Liver (tissue), 9 donors: ENCODE data around the gene NSMCE4A. TPM values are rescaled to one million over a fixed set of nuclear protein-coding genes. Genes with fewer than 3 reads are reported as not detected.
A peak's percentile ranks its signal among the peaks of the same experiment; 100 is the strongest.
"Not testable (repeated sequence)": the region's sequence is repeated elsewhere in the genome, so short reads cannot be mapped to it uniquely, and the experiment has no call there.

Experiments used
- DNase-seq: peaks from one replicate; pipeline ENCODE4 v3.0.0-alpha.2; 2017; ENCODE audit warnings: low spot score
- H3K27ac ChIP-seq, 2 donors: one replicate each; pipeline ENCODE4 v1.7.0; 2013; ENCODE audit warnings: inconsistent platforms in 2 of 2, low read length in 2 of 2, control low read depth in 1 of 2, low read depth in 1 of 2, mild to moderate bottlenecking in 1 of 2
- H3K27me3 ChIP-seq, 4 donors: one replicate each; pipeline versions ENCODE4 v1.6.1 to v1.7.0; 2013; ENCODE audit warnings: low read length in 3 of 4, inconsistent platforms in 1 of 4, mild to moderate bottlenecking in 1 of 4, moderate library complexity in 1 of 4; ENCODE audit not compliant: control insufficient read depth in 4 of 4, insufficient read depth in 4 of 4
- H3K36me3 ChIP-seq, 4 donors: one replicate each; pipeline versions ENCODE4 v1.6.1 to v1.7.0; 2013; ENCODE audit warnings: low read length in 3 of 4, mild to moderate bottlenecking in 3 of 4, low read depth in 1 of 4, moderate library complexity in 1 of 4; ENCODE audit not compliant: control insufficient read depth in 4 of 4, insufficient read depth in 3 of 4
- H3K4me1 ChIP-seq, 4 donors: one replicate each; pipeline versions ENCODE4 v1.6.1 to v1.7.0; 2013; ENCODE audit warnings: low read length in 3 of 4, mild to moderate bottlenecking in 3 of 4, moderate library complexity in 1 of 4; ENCODE audit not compliant: control insufficient read depth in 4 of 4, insufficient read depth in 4 of 4
- H3K4me3 ChIP-seq, 3 donors: one replicate each; pipeline versions ENCODE4 v1.6.1 to v1.7.0; 2013; ENCODE audit warnings: low read length in 3 of 3, control low read depth in 1 of 3, low read depth in 1 of 3, mild to moderate bottlenecking in 1 of 3
- H3K9ac ChIP-seq, 2 donors: one replicate each; pipeline ENCODE4 v1.7.0; 2013; ENCODE audit warnings: low read length in 2 of 2, mild to moderate bottlenecking in 2 of 2, moderate library complexity in 2 of 2, control low read depth in 1 of 2, low read depth in 1 of 2
- H3K9me3 ChIP-seq, 4 donors: one replicate each; pipeline versions ENCODE4 v1.6.1 to v1.7.0; 2013; ENCODE audit warnings: low read length in 3 of 4; ENCODE audit not compliant: control insufficient read depth in 4 of 4
- EGR1 ChIP-seq, 2 donors: IDR thresholded peaks; 2 replicates each; pipeline ENCODE4 v1.6.1; 2016 to 2018; ENCODE audit warnings: antibody characterized with exemption in 2 of 2, low read depth in 2 of 2
- FOXA2 ChIP-seq: IDR thresholded peaks from 2 replicates; pipeline ENCODE4 v1.6.1; 2016; ENCODE audit warnings: antibody characterized with exemption
- GABPA ChIP-seq, 2 donors: IDR thresholded peaks in 1 of 2; conservative IDR thresholded peaks in 1 of 2; 2 replicates each; pipeline ENCODE4 v1.6.1; 2016; ENCODE audit warnings: antibody characterized with exemption in 2 of 2, mild to moderate bottlenecking in 1 of 2, moderate library complexity in 1 of 2
- HNF4G ChIP-seq: IDR thresholded peaks from 2 replicates; pipeline ENCODE4 v1.6.1; 2016; ENCODE audit warnings: antibody characterized with exemption
- JUND ChIP-seq, 2 donors: IDR thresholded peaks; 2 replicates each; pipeline ENCODE4 v1.6.1; 2016; ENCODE audit warnings: antibody characterized with exemption in 2 of 2
- NR2F2 ChIP-seq: IDR thresholded peaks from 2 replicates; pipeline ENCODE4 v1.6.1; 2016; ENCODE audit warnings: antibody characterized with exemption
- RAD21 ChIP-seq, 2 donors: IDR thresholded peaks; 2 replicates each; pipeline ENCODE4 v1.6.1; 2016; ENCODE audit warnings: antibody characterized with exemption in 2 of 2, mild to moderate bottlenecking in 2 of 2
- YY1 ChIP-seq: IDR thresholded peaks from 2 replicates; pipeline ENCODE4 v1.6.1; 2016; ENCODE audit warnings: antibody characterized with exemption, mild to moderate bottlenecking
- WGBS: extraction: QIAGEN DNeasy Blood & Tissue Kit; methylation state at CpG from one replicate; pipeline ENCODE4 v1.1.7; 2013; 5-methylcytosine and 5-hydroxymethylcytosine counted together
- polyA plus RNA-seq, 2 donors: library from polyadenylated mRNA; stranded (reverse) in 1 of 2; unstranded in 1 of 2; fragments of 200-250 nt in 1 of 2; fragments of >200 nt in 1 of 2; fragmentation: Nextera tagmentation in 1 of 2; extraction: Ambion mirVana in 1 of 2; gene quantifications; one replicate each; pipeline versions ENCODE4 v1.2.1 to v1.2.3, GENCODE V29; 2013 to 2015
- total RNA-seq, 2 donors: library from RNA; depleted of rRNA; stranded (reverse); fragments of >200 nt; gene quantifications; one replicate each; pipeline ENCODE4 v1.2.3, GENCODE V29; 2014
- TF ChIP-seq, protein P1 (sequence below): IDR thresholded peaks from 2 replicates; pipeline ENCODE4 v1.6.1; 2016; ENCODE audit warnings: antibody characterized with exemption, mild to moderate bottlenecking
- TF ChIP-seq, protein P2 (sequence below): IDR thresholded peaks from 2 replicates; pipeline ENCODE4 v1.6.1; 2016; ENCODE audit warnings: antibody characterized with exemption
- TF ChIP-seq, protein P3 (sequence below): fragments of 150-350 bp; IDR thresholded peaks from 2 replicates; pipeline ENCODE4 v1.5.1; 2017; ENCODE audit warnings: improper control_type of control experiment, low read depth, low read length; ENCODE audit not compliant: missing input control
- TF ChIP-seq, protein P4 (sequence below): IDR thresholded peaks from 2 replicates; pipeline ENCODE4 v1.6.1; 2016; ENCODE audit warnings: antibody characterized with exemption
- donor health status: healthy.
- donor health status: healthy.
- donor health status: healthy.
- donor health status: healthy.
- donor health status: healthy.

Gene NSMCE4A
- total RNA-seq (10 to 100 TPM; 16.8 to 44.0 TPM), polyA plus RNA-seq (10 to 100 TPM; 17.6 to 46.5 TPM)

DNA sequence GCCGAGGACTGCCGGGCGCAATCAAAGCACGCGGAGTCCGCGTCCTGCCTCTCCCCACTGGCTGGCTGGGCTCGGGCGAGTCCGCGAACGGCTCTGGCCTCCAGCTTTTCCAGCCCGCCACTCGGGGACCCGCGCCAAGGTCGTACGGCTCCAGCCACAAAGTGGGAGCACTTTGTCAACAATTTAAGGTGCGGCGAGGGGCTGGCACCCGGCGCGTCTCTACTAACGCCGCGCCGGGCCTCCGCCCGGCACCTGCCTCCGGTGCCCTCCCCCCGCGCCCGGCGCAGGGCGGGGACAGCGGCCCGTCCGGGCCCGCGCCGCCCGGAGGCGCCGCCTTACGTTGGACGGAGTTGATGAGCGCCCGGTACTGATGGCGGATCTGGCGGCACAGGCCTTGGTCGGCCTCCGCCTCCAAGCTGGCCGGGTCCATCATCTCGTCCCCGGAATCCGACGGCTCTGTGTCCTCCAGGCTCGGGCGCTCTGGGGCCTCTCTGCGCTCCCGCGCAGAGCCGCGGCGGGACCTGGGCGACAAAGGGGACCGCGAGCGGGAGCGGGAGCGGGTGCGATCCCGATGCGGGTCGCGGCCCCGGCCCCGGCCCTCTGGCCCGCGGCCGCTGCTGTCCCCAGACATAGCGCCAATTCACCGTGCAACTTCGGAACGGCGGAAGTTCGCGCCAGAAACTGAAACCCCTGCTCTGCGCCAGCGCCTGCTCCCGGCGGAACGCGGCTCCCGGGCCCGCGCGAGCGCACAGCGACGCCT is at the start of gene NSMCE4A:
TSS of gene NSMCE4A (minus strand) at position 683 of the 760 bp plus-strand sequence. CDS start at position 631, 52 bp downstream.
- TF ChIP-seq HNF4G (no peak), NR2F2 (no peak), GABPA (IDR thresholded peaks at IDR 0.05 in 1 of 2, conservative IDR thresholded peaks at IDR 0.05 in 1 of 2) (no peak), RAD21 (IDR thresholded peaks at IDR 0.05) (peak in 1 of 2 donors; percentile 42), JUND (IDR thresholded peaks at IDR 0.05) (no peak), FOXA2 (no peak), EGR1 (IDR thresholded peaks at IDR 0.05; ENCODE audit: low read depth in 2 of 2) (no peak), YY1 (peak; percentile 67)
- TF ChIP-seq, protein P1, sequence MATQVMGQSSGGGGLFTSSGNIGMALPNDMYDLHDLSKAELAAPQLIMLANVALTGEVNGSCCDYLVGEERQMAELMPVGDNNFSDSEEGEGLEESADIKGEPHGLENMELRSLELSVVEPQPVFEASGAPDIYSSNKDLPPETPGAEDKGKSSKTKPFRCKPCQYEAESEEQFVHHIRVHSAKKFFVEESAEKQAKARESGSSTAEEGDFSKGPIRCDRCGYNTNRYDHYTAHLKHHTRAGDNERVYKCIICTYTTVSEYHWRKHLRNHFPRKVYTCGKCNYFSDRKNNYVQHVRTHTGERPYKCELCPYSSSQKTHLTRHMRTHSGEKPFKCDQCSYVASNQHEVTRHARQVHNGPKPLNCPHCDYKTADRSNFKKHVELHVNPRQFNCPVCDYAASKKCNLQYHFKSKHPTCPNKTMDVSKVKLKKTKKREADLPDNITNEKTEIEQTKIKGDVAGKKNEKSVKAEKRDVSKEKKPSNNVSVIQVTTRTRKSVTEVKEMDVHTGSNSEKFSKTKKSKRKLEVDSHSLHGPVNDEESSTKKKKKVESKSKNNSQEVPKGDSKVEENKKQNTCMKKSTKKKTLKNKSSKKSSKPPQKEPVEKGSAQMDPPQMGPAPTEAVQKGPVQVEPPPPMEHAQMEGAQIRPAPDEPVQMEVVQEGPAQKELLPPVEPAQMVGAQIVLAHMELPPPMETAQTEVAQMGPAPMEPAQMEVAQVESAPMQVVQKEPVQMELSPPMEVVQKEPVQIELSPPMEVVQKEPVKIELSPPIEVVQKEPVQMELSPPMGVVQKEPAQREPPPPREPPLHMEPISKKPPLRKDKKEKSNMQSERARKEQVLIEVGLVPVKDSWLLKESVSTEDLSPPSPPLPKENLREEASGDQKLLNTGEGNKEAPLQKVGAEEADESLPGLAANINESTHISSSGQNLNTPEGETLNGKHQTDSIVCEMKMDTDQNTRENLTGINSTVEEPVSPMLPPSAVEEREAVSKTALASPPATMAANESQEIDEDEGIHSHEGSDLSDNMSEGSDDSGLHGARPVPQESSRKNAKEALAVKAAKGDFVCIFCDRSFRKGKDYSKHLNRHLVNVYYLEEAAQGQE = peak; percentile 37
- TF ChIP-seq, protein P2, sequence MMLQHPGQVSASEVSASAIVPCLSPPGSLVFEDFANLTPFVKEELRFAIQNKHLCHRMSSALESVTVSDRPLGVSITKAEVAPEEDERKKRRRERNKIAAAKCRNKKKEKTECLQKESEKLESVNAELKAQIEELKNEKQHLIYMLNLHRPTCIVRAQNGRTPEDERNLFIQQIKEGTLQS = no peak
- TF ChIP-seq, protein P3, sequence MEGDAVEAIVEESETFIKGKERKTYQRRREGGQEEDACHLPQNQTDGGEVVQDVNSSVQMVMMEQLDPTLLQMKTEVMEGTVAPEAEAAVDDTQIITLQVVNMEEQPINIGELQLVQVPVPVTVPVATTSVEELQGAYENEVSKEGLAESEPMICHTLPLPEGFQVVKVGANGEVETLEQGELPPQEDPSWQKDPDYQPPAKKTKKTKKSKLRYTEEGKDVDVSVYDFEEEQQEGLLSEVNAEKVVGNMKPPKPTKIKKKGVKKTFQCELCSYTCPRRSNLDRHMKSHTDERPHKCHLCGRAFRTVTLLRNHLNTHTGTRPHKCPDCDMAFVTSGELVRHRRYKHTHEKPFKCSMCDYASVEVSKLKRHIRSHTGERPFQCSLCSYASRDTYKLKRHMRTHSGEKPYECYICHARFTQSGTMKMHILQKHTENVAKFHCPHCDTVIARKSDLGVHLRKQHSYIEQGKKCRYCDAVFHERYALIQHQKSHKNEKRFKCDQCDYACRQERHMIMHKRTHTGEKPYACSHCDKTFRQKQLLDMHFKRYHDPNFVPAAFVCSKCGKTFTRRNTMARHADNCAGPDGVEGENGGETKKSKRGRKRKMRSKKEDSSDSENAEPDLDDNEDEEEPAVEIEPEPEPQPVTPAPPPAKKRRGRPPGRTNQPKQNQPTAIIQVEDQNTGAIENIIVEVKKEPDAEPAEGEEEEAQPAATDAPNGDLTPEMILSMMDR = no peak
- TF ChIP-seq, protein P4, sequence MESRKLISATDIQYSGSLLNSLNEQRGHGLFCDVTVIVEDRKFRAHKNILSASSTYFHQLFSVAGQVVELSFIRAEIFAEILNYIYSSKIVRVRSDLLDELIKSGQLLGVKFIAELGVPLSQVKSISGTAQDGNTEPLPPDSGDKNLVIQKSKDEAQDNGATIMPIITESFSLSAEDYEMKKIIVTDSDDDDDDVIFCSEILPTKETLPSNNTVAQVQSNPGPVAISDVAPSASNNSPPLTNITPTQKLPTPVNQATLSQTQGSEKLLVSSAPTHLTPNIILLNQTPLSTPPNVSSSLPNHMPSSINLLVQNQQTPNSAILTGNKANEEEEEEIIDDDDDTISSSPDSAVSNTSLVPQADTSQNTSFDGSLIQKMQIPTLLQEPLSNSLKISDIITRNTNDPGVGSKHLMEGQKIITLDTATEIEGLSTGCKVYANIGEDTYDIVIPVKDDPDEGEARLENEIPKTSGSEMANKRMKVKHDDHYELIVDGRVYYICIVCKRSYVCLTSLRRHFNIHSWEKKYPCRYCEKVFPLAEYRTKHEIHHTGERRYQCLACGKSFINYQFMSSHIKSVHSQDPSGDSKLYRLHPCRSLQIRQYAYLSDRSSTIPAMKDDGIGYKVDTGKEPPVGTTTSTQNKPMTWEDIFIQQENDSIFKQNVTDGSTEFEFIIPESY = no peak
- Histone ChIP-seq H3K9ac (peak within 1 kb of the TSS; percentile 10 to 66), H3K4me1 (peaks cover 5 to 35% (median 22%) of the 10 kb centered on the region in 4 donors), H3K4me3 (peak within 1 kb of the TSS; percentile 82 to 94 (median 87)), H3K9me3 (no peaks in the 10 kb centered on the region), H3K27me3 (no peaks in the 10 kb centered on the region), H3K27ac (peak within 1 kb of the TSS; percentile 91 to 96), H3K36me3 (peaks cover 0 to 2% (median 0%) of the 10 kb centered on the region in 4 donors)
- peak; percentile 70 for DNase-seq
- under 1% methylated on average over 101 of the region's 101 CpGs for WGBS

DNA sequence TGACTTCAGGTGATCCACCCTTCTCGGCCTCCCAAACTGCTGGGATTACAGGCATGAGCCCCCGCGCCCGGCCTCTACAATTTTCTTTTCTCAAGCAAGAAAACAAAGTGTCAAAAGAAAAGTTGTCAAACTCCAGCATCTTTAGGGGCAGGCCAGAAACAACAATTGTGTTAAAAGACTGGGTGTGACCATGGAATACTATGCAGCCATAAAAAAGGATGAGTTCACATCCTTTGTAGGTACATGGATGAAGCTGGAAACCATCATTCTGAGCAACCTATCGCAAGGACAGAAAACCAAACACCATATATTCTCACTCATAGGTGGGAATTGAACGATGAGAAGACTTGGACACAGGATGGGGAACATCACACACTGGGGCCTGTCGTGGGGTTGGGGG is 48.2 kb upstream of the NSMCE4A start:
- not testable (repeated sequence) for H3K27ac ChIP-seq, H3K27me3 ChIP-seq, H3K9ac ChIP-seq, H3K9me3 ChIP-seq, H3K36me3 ChIP-seq, H3K4me3 ChIP-seq, H3K4me1 ChIP-seq, DNase-seq
- WGBS = 98% methylated on average over 7 of the region's 7 CpGs
